Activated CD4-positive, alpha-beta T cell treated with anti-CD3 and anti-CD28 coated beads, Interleukin-2, amount 50 U/mL, for 1 hour (primary cell): Measurements from ENCODE around the gene ZNF532.
"Not testable (repeated sequence)": the region's sequence is repeated elsewhere in the genome, so short reads cannot be mapped to it uniquely, and the experiment has no call there.

Experiments used
- DNase-seq: peaks from one replicate; pipeline ENCODE4 v3.0.0-alpha.2; 2020

Gene ZNF532

GRCh38 chr18:59011786-59012185, 147.1 kb downstream of the ZNF532 start:
- no peak for DNase-seq

DNA sequence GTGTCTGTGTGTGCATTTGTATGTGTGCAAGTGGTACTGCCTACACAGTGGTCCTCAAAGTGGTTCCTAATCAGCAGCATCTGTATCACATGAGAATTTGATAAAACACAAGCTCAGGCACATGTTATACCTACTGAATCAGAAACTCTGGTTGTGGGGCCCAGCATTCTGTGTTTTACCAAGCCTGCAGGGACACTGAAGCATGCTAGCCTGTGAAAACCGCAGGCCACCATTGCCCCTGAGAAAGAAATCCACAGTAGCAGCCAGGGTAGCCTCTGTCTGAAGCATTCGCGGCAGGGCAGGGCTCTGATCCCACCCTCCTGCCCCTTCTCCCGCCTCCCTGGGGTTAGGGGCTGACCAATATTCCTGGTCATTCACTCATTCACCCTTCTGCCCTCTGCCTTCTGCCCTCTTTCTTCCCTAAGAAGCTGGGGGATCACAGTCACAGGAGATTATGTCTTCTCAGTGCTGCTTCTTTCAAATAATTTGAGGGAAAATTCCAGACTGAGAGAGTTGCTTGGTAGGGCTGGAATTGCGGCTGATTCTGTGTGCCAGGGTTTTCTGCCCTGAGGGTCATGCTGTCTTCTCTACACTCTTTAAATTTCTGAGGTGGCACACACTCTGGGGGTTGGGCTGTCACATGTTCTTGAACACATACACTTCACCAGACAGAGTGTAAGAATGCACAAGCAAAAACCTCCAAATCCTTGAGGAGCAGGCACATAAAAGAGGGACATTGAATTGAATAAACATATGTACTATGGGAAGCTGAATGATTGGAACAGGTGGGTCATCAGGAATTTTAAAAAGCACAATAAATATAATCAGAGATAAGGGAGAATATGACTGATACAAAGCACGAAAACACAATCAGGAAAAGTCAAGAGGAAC, 148.4 kb downstream of the ZNF532 start:
- no peak for DNase-seq

GRCh38 chr18:59013744-59014143, 149.1 kb downstream of the ZNF532 start:
- DNase-seq: no peak

GRCh38 chr18:59015531-59016152, 151.0 kb downstream of the ZNF532 start:
- no peak for DNase-seq

GRCh38 chr18:59021500-59021899, 156.8 kb downstream of the ZNF532 start:
- no peak for DNase-seq

DNA sequence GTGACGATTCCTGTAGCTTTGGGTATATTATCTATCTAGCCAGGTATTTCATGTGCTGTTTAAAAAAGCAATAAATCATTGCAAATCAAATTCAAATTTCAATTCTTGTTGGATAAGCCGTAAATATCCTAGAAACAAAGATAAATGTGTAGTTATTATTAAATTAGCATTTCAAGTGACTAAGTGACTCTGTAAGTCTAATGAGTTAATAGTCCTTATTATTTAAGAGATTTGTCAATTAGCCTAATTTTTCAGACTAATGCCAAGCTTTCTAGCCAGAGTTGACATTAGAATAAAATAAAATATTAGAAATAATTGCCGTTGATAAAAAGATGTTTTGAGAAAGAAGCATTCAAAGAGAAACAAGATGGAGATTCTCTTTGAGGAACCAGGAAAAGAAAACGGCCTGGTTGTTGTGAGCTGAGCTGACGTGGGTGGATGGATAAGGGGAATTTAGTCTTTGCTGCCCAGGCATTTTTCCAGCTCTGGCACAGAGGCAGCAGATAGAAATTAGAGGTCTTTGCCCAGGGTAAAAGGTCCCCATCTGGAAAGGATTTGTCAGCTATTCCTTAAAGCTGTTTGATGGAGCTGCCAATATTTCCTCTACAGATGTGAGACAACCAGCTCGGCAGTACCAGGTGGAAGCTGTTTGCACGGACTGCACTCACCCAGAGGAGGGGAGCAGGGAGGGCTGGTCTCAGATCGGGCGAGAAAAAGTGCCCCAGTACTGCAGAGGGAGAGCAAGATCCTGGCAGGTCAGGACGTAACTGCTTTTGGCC, 157.7 kb downstream of the ZNF532 start:
- DNase-seq: no peak

DNA sequence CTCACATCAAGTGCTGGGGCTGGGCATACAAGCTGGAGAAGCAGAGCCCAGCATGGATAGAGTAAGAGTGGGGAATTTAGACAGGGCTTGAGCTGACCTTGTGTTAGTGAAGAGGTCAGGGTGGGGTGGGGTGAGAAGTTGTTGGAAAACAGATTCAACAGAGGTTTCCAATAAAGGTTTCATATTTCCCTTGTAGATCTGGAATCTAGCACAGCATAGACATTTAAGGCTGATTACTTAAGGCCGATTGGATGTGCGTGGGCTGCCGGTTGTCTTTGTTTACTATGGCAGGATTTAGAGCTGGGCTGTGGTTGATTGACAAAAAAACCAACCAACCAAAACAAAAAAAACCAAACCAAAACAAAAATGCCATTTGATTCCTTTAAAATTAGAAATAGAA, 160.2 kb downstream of the ZNF532 start:
- no peak for DNase-seq

GRCh38 chr18:59025532-59025931, 160.9 kb downstream of the ZNF532 start:
- DNase-seq: not testable (repeated sequence)

DNA sequence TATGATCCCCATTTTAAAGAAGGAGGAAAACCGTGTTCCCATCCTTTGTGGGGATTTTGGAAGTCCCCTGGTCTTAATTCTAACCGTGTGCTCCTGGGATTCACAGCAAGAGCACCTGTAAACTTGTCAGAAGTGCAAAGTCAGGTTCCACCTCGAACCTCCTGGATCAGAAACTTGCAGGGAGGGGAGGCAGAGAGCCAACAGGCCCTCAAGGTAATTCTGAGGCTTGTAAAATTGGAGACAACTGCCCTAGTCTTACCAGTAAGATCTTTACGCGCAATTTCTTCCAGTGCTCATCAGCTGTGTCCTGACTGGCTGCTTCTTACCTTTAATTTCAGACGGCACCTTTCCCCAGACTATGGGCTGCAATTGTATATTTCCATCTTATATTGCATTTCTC, 161.7 kb downstream of the ZNF532 start:
- no peak for DNase-seq

- no peak for DNase-seq
Observed at GRCh38 chr18:59026831-59027410, 162.2 kb downstream of the ZNF532 start.

- no peak for DNase-seq
Observed at GRCh38 chr18:59029663-59030429, 165.2 kb downstream of the ZNF532 start.

DNA sequence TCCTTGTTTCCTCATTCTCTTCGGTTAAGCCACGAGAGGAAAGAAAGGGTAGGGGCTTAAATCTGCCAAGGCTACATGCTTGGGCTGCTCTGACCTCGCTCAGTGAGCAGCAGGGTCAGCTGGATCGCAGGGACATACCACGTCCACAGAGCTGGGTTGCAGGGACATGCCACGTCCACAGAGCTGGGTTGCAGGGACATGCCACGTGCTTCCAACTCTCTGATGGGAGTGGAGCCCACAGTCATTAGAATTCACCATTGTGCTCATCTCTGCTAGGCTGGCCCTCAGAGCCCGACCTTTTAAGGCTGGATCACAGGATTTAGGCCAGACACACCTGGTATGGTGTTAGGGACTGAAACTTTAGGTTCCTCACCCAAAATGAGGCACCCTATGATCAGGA, 167.6 kb downstream of the ZNF532 start:
- no peak for DNase-seq

GRCh38 chr18:59033359-59033758, 168.7 kb downstream of the ZNF532 start:
- no peak for DNase-seq

DNA sequence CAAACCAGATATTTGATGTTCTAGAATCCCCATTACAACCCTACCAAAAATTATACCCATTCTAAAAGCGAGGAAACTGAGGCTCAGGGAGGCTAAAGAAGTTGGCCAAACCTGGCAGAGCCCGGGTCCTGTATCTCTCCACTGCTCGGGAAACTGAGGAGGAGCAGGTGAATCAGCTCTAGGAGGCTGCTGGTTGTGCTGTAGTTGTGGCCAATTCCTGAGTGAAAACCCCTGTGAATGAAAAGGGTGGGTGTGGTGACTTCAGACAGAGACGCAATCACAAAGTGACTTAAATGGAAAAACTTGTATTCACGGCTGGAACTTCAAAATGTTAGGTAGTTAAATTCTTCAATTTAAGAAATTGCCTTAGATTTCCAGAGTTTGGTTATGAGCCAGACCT, 169.3 kb downstream of the ZNF532 start:
- DNase-seq: no peak

DNA sequence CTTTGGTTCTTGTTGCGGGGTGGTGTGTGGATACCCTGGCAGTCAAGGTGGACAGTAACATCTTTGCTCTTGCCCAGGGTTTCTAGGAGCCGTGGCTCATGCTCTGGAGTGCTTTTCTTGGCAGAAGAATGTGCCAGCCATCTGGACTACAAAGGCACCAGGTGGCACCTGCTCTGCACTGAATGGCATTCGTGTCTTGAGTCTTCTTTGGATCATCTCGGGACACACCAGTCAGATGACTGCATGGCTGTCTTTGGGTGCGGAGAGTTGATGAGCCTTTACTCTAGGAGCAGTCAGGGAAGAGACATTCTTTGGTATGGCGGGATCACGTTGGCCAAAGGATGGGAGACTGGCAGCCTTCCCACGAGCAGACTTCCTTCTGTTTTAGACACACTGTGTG, 170.9 kb downstream of the ZNF532 start:
- no peak for DNase-seq
